Ramos (cell line): Measurements from ENCODE around the gene UNC119.
"Not testable (repeated sequence)": the region's sequence is repeated elsewhere in the genome, so short reads cannot be mapped to it uniquely, and the experiment has no call there.

Experiments used
- in situ Hi-C: fragments of 300-500 bp; cut with MboI; formaldehyde crosslinking; loops from one replicate; pipeline ENCODE4 v1.14.3; 2022; ENCODE audit warnings: low sequenced_read_pairs; ENCODE audit not compliant: unreplicated experiment

Gene UNC119

DNA sequence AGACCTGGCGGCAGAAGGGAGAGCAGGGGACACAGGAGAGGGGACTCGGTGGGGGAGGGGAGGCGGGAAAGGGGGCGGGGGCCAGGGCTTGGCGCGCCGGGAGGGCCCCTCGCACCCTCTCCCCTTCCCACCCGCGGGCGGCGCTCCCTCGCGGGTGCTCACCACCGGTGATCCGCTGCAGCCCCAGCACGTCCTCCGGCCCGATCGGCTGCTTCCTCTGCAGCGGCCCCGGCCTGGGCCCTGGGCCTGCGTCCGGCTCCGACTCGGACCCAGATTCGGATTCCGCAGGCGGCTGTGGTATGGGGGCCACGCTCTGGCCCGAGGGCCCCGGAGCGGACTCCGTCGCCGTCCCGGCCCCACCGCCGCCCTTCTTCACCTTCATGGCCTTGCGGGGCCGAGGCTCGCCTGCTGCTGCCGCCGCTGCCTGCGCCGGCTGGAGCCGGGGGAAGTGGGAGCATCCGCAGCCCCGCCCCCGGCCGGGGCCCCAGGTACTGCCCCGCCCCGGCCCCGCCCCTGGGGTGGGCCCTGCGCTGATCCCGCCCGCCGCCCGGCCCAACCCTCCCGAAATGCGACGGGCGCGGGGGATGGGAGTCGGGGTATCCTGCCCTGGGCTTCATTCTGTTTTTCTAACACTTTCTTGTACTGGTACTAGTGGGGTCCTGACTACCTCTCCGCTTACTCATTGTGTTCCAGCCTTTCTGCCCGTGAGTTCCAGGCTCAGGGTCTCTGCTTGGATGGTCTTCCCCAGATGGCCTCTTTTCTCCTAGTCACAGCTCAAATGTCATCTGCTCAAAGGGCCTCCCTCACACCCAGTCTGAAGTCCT lies at the start of gene UNC119:
Gene UNC119, minus strand, starts transcription at position 449 of the 824 bp plus-strand sequence. Its CDS starts 67 bp downstream, at position 382.
- in situ Hi-C loops, result no loop called here

DNA sequence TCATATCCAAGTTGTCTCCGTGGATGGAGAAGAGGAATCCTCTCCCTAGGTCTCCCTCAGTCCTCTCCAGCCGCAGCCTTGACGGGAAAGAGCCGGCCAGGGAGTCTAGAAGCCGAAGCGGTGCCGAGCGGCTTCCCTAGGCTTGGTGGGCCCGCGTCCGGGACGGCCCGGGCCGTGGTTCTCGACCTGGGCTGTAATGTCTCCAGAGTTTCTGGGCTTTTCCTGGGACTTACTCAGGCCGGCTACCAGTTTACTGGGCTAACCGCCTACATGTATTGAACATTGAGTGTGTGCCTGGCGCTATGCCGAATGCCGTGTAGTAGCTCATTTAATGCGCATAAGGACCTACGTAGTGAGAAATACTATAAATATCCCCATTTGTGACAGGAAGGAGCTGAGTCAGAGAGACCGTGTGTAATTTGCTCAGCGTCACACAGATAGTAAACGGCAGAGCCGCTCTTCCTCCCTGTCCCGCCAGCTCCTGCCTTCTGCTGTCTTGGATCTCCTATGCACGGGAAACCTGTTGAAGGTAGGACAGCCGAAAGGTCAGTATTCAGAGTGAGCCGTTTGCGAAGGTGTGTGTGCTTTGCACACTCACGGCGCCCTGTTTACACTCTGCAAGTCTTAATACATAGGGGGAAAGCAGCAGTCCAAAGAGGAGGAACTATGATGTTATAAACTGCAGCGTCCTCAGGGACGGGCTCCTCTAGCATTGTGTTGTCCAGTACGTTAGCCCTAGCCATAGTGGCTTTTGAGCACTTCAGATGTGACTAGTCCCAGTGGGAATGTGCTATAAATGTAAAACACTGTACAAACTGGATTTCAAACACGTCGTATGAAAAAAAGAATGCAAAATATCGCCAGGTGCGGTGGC lies 47.1 kb upstream of the UNC119 start:
- in situ Hi-C loops, result no loop called here

DNA sequence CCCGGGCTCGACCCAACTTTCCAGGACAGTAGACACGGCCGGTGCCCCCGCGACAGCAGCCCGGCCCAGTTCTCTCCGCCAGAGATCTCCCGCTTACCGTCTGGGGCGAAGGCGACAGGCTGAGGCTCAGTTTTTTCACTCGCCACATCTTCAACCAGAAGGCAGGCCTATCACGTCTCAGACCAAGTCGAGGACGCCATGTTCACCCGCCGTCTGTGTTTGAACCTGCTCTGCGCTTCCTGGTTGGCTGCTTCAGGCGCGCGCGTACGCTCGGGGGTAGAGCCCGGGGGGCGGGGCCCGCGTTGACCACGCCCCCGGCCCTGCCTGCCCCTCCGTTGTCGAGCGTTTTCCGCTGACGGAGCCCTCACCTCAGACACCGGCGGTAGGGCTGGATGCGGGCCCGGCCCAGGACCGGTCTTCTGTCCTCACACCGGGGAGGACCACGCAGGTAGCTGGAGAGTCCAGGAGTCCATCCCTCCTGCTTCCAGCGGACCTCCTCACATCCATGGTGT lies 46.4 kb upstream of the UNC119 start, which contains the start of gene SPAG5:
Gene SPAG5, minus strand, starts transcription at position 227 of the 512 bp plus-strand sequence. Its CDS starts 79 bp downstream, at position 148.
- in situ Hi-C loops, result no loop called here

DNA sequence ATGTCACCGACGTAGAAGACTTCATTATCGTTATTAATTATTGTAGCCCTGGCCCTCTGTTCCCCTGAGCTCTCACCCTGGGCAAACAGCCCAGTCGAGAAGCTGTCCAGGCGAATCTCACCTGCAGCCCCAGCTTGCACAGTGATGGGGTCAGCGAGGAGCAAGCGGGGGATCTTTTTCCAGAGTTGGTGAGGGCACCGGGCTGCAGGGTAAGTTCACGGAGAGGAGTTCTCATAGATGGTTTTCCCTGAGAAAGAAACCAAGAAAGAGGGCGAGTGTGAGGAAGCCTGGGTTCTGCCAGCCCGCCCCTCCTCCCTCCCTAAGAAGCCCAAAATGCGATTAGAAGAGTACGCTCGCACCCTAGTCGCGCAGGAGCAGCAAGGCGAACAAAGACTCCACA lies 46.0 kb upstream of the UNC119 start:
- in situ Hi-C loops, result no loop called here

DNA sequence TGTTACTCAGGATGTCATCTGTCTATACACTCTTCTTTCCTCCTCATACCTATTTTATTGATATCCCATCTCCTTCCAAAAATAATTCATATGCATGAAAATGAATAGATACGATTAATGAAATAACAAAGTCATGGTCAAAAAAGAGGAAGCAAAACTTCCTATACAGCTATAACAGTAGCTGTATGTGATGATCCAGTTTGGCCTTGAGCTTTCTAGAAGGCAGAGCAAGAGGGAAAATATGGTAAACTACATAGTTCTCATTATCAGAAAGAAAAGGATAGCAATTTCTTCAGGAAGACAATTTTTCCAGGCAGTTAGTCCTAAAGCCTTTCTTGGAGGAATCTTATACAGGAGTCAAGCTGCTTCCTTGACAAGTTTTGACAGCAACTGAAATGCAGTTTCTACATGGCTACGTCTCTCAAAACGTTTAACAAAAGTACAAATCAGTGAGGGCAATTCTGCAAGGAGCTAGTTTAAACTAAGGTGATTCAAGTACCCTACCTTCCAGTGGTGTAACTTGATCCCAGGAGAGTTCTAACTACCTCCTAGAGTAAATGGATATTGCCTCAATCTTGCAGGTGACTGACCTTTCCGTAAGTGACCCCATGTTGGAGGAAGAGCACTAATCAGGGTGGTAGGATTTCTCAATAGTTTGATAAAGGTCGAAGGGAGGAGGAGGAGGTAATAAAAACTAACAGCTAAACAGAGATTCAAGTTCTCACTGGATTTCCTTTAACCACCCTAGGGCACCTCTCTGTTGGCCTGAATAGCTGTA lies 45.4 kb upstream of the UNC119 start:
- in situ Hi-C loops, result no loop called here

DNA sequence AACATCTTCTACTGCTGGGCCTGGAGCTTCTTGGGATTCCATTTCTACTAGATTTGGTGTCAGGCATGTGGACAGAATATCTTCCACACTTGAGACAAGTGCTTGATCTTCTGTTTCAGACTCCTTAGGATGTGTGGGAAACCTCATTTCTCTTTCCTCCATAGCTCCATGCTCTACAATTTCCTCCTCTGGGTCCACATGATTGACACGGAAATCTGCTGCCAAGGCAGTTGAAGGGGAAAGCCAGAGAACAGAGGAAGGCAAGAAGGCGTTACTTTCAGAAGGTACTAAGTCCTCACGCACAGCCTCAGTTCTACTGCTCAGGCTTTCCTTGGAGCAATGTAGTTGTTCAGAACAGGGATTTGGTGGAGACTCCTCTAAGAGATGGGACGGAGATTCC lies 39.8 kb upstream of the UNC119 start:
- in situ Hi-C loops, result no loop called here

DNA sequence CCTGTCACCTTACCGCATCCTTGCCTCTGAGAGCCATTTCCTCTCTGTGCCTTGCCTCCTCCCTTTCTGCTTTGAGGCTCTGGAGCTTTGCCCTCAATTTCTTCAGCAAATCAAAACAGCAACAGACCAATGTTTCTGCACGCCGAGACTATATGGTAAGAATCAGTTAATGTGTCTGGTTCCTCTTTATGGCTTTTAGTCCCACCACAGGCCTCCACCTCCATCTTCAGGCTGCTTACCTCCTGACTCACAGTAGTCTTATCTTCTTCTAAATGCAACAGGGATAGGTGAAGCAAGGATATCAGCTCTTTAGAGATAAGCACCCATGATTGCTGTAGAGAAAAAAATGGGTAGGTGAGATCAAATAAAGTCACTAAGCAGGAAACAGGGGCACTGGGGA lies 33.4 kb upstream of the UNC119 start:
- in situ Hi-C loops, result no loop called here

DNA sequence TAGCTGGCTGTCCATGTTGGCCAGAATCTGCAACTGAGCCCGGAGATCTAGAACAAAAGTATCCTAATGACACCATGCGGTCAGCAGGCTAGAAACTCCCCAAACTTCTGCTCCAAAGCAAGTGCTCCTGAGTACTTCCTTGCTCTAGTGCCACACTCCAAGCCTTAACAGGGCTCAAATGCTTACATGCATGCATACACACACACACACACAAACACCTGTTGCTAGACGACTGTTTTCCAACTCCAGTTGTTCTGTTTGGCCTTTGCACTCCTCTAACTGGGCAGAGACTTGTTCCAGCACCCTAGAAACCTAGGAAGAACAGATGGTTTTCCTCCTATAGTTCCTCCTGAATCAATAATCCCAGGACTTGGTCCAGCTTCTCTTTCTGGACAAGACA lies 32.0 kb upstream of the UNC119 start:
- in situ Hi-C loops, result no loop called here

DNA sequence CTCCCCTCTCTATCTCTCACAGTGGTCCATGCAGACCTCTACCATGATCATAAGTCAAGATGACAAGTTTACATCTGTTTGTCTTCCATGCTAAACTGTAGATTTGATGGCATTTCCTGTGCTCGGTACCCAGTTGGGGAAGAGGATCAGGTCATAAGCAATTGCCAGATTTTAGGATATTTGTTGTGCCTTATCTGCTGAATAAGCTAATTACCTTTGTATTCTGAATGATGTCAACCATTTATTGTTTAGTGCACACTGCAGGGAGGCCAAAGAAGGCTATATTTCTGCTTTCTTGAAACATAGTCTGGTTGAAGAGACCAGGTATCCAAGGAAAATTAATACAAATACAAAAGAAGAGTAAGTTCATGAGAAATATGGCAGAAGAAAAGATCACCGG lies 30.1 kb upstream of the UNC119 start:
- in situ Hi-C loops, result no loop called here

DNA sequence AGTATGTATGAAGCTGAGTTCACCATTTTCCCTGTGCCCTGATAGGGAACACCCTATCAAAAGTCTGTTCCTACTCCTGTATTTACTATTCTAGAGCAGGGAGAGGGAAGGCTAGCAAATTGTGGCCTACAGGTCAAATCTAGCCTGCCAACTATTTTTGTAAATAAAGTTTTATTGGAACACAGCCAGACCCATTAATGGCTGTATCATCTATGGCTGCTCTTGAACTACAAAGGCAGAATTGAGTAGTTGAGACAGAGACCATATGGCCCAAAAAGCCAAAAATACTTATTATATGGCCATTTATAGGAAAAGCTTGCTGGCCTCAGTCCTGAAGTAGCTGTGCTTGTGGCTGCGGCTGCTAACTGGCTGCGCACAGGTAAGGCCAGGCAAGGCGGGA lies 28.5 kb upstream of the UNC119 start:
- in situ Hi-C loops, result no loop called here

DNA sequence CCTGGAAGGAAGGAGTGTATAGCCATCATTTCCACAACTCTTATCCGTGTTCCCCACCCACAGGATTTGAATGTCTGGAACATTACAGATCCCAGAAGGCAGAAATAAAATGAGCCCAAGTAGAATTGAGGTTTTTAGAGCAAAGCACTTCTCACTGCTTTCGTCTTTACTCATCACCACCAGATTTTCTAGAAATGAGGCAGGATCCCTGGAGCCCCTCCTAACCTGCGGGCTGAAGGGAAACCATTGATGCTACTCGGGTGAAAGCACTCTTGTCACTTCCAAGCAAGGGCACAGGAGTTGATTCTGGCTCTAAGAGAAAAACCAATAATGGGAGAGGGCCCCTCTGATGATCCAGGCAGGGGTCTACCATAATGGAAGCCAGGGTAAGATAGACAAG lies 27.1 kb upstream of the UNC119 start:
- in situ Hi-C loops, result no loop called here

DNA sequence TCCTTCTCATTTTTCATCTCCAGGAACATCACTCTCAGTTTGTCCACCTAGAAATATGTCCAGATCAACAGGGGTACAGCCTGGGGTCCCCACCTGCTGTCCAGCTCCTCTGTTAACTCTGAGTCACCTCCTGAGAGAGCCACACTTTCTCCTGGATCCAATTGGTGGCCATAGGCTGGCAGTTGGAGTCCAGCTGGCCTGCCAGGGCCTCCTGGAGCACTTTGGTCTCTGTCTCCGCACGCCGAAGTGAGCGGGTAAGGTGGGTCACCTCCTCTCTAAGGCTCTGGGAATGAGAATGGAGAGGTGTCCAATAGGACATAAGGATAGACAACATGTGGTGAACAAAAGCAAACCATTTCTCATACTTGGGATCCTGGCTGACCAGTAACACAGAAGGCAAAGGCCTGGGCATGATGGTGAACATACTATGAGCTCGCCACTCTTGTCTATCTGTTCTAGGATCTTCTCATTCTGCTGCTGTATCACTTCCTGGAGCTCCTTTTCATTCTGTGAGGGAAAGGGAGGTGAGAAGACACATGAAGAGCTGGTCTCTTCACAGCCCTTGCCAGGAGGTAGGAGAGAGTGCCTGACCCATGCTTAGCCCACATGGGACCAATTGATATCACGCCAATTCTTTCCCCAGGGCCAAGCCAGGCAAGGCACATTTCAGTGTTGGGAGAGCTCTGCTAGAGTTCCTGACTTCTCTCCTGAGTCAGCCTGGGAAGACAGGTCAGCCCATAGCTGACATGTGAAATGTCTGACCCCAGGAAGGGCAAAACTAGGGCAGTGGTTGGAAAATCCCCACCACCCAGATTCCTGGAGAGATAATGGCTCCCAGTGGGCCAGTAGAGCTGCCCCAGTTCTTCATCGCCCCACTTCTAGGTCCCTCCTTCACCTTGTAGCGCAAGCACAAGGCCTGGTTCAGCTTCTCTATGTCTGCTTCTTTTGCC lies 26.1 kb upstream of the UNC119 start:
- in situ Hi-C loops, result no loop called here

DNA sequence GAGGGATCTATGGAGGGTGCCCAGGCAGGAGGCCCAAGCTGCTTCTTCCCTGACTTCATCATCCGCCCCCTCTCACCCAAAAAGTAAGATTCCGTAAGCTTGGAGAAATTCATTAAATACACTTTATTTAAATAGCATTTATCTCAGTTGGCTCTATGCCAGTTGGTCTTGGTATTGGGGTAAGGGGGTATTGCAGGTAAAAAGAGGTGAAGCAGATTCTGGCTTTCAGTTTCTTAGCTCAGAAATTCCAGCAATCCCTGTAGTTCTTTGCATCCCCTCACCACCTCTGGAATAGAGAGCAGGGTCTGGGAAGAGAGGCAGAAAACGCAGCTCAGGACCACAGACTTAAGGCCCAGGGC lies 25.0 kb upstream of the UNC119 start:
- in situ Hi-C loops, result no loop called here

DNA sequence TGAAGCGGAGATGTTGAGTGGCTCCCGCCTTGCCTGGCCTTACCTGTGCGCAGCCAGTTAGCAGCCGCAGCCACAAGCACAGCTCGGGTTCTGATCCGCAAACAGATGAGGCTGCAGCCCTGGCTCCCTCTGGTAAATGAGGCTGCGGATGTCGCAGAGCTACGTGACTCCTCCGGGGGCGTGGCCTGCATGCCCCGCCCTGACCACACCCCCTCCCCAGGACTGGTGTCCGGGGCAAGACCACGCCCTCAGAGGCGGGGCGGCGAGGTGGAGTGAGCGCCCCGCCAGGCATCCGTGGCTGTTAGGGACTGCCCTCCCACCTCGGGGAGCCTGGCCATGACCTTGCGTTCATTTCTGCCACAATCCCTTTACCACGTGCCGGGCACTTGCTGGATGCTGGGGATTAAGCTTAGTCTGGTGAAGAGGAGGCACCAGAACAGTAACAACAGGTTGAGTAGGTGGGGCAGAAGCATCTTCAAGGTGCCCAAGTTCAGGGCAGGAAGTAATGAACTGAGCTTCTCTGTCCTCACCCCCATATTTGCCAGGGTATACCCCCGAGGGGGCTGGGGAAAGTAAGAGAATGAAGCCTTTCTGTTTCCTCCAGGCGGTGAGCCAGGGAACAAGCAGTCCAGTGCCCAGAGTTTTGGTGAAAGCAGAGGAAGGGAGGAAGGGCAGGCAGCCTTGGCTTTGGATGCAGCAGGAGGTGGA lies 24.5 kb upstream of the UNC119 start, which contains the start of gene ALDOC:
Gene ALDOC, minus strand, starts transcription at position 138 of the 708 bp plus-strand sequence. CDS start 1,363 bp downstream, outside the sequence.
- in situ Hi-C loops, result no loop called here

DNA sequence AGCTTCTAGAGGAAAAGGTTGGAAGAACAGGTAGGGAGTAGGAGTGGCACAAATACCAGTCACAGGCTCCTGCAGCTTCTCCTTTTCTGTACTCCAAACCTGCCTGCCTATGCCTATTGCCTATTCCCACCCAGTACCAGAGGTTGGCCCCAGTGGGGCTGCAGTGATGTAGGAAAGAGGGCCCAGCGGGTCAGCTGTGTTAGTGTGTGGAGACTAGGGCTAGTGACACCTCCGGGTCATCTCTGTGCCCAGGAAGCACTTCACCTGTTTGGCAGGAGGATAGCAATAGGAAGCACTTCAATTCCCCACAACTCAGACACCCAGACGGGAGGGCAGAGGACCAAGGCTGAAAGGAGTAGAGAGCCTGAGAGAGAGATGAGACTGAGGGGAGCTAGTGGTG lies 23.6 kb upstream of the UNC119 start:
- in situ Hi-C loops, result not testable (repeated sequence)

DNA sequence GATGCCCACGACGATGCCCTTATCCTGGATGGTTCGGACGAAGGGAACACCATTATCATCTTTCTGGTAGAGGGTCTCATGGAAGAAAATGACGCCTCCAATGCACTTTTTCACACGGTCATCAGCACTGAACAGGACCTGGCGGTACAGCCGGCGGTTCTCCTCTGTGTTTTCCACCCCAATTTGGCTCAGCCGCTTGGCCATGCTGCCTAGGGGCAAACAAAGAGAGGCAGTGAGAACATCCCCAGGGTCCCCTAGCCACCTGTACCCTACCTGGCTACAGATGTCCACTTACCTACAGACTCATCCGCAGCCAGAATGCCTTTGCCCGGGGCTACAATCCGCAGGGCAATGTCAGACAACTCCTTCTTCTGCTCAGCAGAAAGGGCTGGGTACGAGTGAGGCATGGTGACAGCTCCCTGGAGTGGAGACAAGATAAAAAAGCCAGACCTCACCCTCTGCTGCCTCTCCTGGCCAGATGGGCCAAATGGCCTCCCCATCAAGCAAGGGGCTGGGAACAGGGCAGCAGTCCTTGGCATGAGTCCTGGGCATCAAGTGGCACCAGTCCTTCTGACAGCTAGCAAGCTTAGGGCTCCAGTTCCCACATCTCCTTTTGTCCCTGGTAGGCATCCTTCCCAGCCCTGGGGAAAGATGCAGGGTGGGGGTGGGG lies 22.8 kb upstream of the UNC119 start:
- in situ Hi-C loops, result no loop called here

DNA sequence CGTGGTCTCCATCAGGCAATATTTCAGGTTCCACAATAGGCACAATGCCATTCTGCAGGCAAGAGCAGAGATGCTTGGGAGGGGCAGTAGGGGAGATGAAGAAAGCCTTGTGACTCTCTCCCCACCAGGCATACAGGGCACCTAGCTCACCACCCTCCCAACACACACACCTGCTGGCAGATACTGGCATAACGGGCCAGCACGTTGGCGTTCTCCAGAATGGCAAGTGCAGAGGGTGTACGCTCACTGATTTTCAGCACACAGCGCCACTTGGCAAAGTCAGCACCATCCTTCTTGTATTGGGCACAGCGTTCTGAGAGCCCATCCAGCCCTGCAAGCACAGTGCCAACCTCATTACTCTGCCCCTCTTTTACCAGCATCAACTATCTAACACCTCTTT lies 22.1 kb upstream of the UNC119 start:
- in situ Hi-C loops, result no loop called here

DNA sequence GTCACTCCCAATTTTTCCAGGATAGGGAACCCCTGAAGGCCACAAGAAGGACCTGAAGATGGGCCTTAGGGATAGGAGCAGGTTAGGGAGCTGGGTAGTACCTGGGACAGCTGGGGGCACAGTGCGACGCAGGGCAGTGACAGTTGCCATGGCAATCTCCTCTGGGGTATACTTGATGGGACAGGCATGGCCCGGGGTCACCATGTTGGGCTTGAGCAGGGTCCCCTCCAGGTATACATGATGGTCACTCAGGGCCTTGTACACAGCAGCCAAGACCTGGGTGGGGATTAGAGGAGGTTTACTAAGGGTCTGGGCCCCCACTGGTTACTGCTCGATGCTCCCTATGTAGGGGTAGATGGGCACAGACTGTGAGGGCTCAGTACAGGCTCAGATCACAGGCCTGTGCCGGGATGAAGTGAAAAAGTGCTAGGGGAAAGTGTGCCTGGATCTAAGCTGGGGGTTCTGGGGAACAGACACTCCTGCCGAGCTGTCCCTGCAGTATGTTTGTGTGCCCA lies 21.6 kb upstream of the UNC119 start:
- in situ Hi-C loops, result no loop called here
